CD1c-positive myeloid dendritic cell (primary cell): ENCODE measurements around the gene TIAM2.
A peak's percentile ranks its signal among the peaks of the same experiment; 100 is the strongest.
"Not testable (repeated sequence)": the region's sequence is repeated elsewhere in the genome, so short reads cannot be mapped to it uniquely, and the experiment has no call there.

ENCODE experiments used
- DNase-seq: peaks from one replicate; pipeline ENCODE4 v3.0.0-alpha.2; 2016; ENCODE audit errors: extremely low spot score

Gene TIAM2

GRCh38 chr6:155162682-155163081, 167.6 kb downstream of the TIAM2 start:
- no peak for DNase-seq

- DNase-seq: no peak
Observed at GRCh38 chr6:155163601-155164000, 168.5 kb downstream of the TIAM2 start.

GRCh38 chr6:155165029-155165710, 170.1 kb downstream of the TIAM2 start:
- no peak for DNase-seq

GRCh38 chr6:155170519-155170918, 175.4 kb downstream of the TIAM2 start:
- no peak for DNase-seq

- peak; percentile 44 for DNase-seq
Observed at GRCh38 chr6:155171109-155171746, 176.1 kb downstream of the TIAM2 start.

- no peak for DNase-seq
Observed at GRCh38 chr6:155171747-155172449, 176.8 kb downstream of the TIAM2 start.

GRCh38 chr6:155173488-155173887, 178.4 kb downstream of the TIAM2 start:
- no peak for DNase-seq

GRCh38 chr6:155174576-155175211, 179.6 kb downstream of the TIAM2 start:
- peak; percentile 84 for DNase-seq

GRCh38 chr6:155177363-155177961, 182.3 kb downstream of the TIAM2 start:
- DNase-seq: peak; percentile 79

GRCh38 chr6:155181498-155181897, 186.4 kb downstream of the TIAM2 start:
- DNase-seq: no peak

- DNase-seq: no peak
Observed at GRCh38 chr6:155182103-155182502, 187.0 kb downstream of the TIAM2 start.

- DNase-seq: peak; percentile 39
Observed at GRCh38 chr6:155183095-155183494, 188.0 kb downstream of the TIAM2 start.

GRCh38 chr6:155185041-155185440, 189.9 kb downstream of the TIAM2 start:
- DNase-seq: not testable (repeated sequence)

GRCh38 chr6:155185544-155185943, 190.4 kb downstream of the TIAM2 start:
- DNase-seq: no peak

GRCh38 chr6:155186052-155186658, 191.0 kb downstream of the TIAM2 start:
- DNase-seq: no peak

- peak; percentile 29 for DNase-seq
Observed at GRCh38 chr6:155187106-155187505, 192.0 kb downstream of the TIAM2 start.

GRCh38 chr6:155187994-155188706, 193.0 kb downstream of the TIAM2 start:
- no peak for DNase-seq

GRCh38 chr6:155188707-155189496, 193.8 kb downstream of the TIAM2 start:
- peak; percentile 42 for DNase-seq

GRCh38 chr6:155190677-155191076, 195.6 kb downstream of the TIAM2 start:
- DNase-seq: no peak

- no peak for DNase-seq
Observed at GRCh38 chr6:155193526-155193925, 198.4 kb downstream of the TIAM2 start.
